Gastrocnemius medialis (tissue), 4 donors: ENCODE results near the gene RNASEH2A. TPM values are rescaled to one million over a fixed set of nuclear protein-coding genes. Genes with fewer than 3 reads are reported as not detected.

Experiments used
- ATAC-seq, 2 donors: fragments of 150-250 bp; one replicate each; pipeline ENCODE4 v1.9.1; 2016
- DNase-seq, 2 donors: peaks; one replicate each; pipeline ENCODE4 v3.0.0-alpha.2; 2019
- H3K27ac ChIP-seq, 4 donors: fragments of 200-600 bp; sonication (generic); 1 replicate in 1 of 4; 2 replicates in 3 of 4; pipeline ENCODE4 v1.5.1; 2016 to 2018; ENCODE audit warnings: mild to moderate bottlenecking in 2 of 4, moderate library complexity in 1 of 4
- H3K27me3 ChIP-seq, 3 donors: fragments of 200-600 bp; sonication (generic) in 2 of 3; 1 replicate in 1 of 3; 2 replicates in 2 of 3; pipeline versions ENCODE4 v1.5.1 to v1.6.0; 2016 to 2019; ENCODE audit warnings: mild to moderate bottlenecking in 1 of 3, moderate library complexity in 1 of 3
- H3K36me3 ChIP-seq, 2 donors: fragments of 200-600 bp; sonication (generic) in 1 of 2; one replicate each; pipeline ENCODE4 v1.5.1; 2017 to 2018
- H3K4me1 ChIP-seq, 2 donors: fragments of 200-600 bp; sonication (generic) in 1 of 2; one replicate each; pipeline ENCODE4 v1.5.1; 2016 to 2017; ENCODE audit warnings: mild to moderate bottlenecking in 2 of 2
- H3K4me3 ChIP-seq, 4 donors: fragments of 200-600 bp; sonication (generic) in 3 of 4; 1 replicate in 1 of 4; 2 replicates in 3 of 4; pipeline ENCODE4 v1.5.1; 2016 to 2019; ENCODE audit warnings: mild to moderate bottlenecking in 2 of 4
- H3K9me3 ChIP-seq, 3 donors: fragments of 200-600 bp; sonication (generic) in 2 of 3; 1 replicate in 1 of 3; 2 replicates in 2 of 3; pipeline ENCODE4 v1.5.1; 2016 to 2019
- POLR2A ChIP-seq, 2 donors: fragments of 450-650 bp; IDR thresholded peaks; one replicate each; pipeline ENCODE4 v1.6.1; 2017; ENCODE audit warnings: antibody characterized with exemption in 2 of 2, mild to moderate bottlenecking in 2 of 2, moderate library complexity in 2 of 2
- in situ Hi-C, 4 donors: fragments of 200-750 bp; cut with MboI; loops; one replicate each; pipeline versions ENCODE4 v1.15.0 to v1.8.0; 2017; ENCODE audit warnings: low sequenced_read_pairs in 4 of 4
- intact Hi-C: fragments of 100-400 bp; cut with DNase I; formaldehyde crosslinking; loops from one replicate; pipeline ENCODE4 v1.15.1; 2023; ENCODE audit warnings: low total_unique reads
- total RNA-seq, 4 donors: library from RNA; depleted of rRNA; stranded (reverse); fragments of >200 nt; gene quantifications; one replicate each; pipeline versions ENCODE4 v1.1.0 to v1.2.3, GENCODE V29; 2016
- TF ChIP-seq, protein P1 (sequence below), 5 experiments: fragments of 450-650 bp in 3 of 5; fragments of 200-600 bp in 2 of 5; sonication (generic) in 2 of 5; IDR thresholded peaks in 4 of 5; conservative IDR thresholded peaks in 1 of 5; 1 replicate in 4 of 5; 2 replicates in 1 of 5; pipeline ENCODE4 v1.5.1; 2016 to 2019; ENCODE audit warnings: antibody characterized with exemption in 5 of 5, mild to moderate bottlenecking in 3 of 5, moderate library complexity in 3 of 5

Gene RNASEH2A
- total RNA-seq, 4 donors from 2014 or later: 1.0 to 3.9 (median 2.4) TPM

DNA sequence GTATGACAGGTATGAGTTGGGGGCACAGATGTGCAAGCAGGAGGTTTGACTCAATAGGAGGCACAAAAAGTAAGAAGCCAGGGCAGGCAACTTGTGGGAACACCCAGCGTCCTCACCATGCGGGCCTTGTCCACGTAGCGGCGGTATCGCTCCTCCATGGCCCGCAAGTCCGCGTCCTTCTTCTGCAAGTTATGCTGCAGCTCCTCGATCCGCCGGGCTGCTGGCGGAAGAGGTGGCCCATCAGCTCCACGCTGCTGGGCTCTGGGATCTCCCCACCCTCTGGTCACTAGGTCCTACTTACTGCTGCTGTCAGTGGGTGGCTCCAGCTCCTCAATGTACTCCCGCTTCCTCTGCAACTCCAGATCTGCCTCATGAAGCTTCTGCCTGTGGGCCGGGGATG lies 41.7 kb upstream of the RNASEH2A start:
- Histone ChIP-seq H3K27me3 (no peaks in the 10 kb centered on the region), H3K4me1 (peaks cover 0 to 4% of the 10 kb centered on the region in 2 donors), H3K27ac (no peak overlapping the region), H3K9me3 (no peaks in the 10 kb centered on the region), H3K36me3 (no peaks in the 10 kb centered on the region), H3K4me3 (no peak overlapping the region)
- TF ChIP-seq POLR2A (IDR thresholded peaks at IDR 0.05): no peak
- TF ChIP-seq, protein P1, sequence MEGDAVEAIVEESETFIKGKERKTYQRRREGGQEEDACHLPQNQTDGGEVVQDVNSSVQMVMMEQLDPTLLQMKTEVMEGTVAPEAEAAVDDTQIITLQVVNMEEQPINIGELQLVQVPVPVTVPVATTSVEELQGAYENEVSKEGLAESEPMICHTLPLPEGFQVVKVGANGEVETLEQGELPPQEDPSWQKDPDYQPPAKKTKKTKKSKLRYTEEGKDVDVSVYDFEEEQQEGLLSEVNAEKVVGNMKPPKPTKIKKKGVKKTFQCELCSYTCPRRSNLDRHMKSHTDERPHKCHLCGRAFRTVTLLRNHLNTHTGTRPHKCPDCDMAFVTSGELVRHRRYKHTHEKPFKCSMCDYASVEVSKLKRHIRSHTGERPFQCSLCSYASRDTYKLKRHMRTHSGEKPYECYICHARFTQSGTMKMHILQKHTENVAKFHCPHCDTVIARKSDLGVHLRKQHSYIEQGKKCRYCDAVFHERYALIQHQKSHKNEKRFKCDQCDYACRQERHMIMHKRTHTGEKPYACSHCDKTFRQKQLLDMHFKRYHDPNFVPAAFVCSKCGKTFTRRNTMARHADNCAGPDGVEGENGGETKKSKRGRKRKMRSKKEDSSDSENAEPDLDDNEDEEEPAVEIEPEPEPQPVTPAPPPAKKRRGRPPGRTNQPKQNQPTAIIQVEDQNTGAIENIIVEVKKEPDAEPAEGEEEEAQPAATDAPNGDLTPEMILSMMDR (IDR thresholded peaks at IDR 0.05 in 4 of 5, conservative IDR thresholded peaks at IDR 0.05 in 1 of 5): no peak
- no peak for ATAC-seq
- in situ Hi-C loops: loop anchor here (5.0 to 10.0 kb wide), 3 partner anchors 33 to 83 kb away; no protein-coding TSS in a partner anchor
- intact Hi-C loops: no loop called here
- no peak for DNase-seq

DNA sequence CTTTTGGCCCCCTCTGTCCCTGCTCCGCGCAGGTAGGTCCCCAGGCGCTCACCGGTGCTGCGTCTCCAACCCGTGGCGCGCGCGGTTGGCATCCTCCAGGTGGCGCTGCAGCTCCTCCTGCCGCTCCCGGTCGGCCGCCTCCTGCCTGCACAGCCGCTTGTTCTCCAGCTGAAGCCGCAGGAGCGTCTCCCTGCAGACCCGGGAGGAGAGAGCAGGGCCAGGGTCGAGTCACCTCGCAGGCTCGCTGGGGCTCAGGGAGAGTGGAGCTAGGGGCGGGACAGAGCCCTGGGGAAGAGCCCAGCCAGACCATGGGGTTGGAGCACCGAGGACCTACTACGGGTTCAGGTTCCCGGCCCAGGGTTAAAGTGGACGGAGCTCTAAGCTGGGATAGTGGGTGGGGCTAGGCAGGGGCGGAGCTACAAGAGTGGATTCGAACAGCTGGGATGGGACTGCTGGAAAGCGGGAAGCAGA lies 40.3 kb upstream of the RNASEH2A start:
- no peaks in the 10 kb centered on the region for H3K27me3 ChIP-seq
- no peaks in the 10 kb centered on the region for H3K9me3 ChIP-seq
- DNase-seq (peak; percentile 50 to 62), ATAC-seq (peak; percentile 85 to 88)
- H3K36me3 ChIP-seq: no peaks in the 10 kb centered on the region
- intact Hi-C loops (loop anchor here (1.0 kb wide), 3 partner anchors 9 to 81 kb away; partner anchors contain the start of gene HOOK2), in situ Hi-C loops (loop anchor here in 3 of 4 donors (5.0 to 10.0 kb wide), 2 partner anchors 79 to 81 kb away; no protein-coding TSS in a partner anchor)
- TF ChIP-seq, protein P1 (IDR thresholded peaks at IDR 0.05 in 4 of 5, conservative IDR thresholded peaks at IDR 0.05 in 1 of 5): peak; percentile 71 to 99 (median 95)
- TF ChIP-seq POLR2A (IDR thresholded peaks at IDR 0.05): peak; percentile 20 to 56
- peak overlapping the region; percentile 46 to 59 (median 56) for H3K4me3 ChIP-seq
- peaks cover 1 to 8% of the 10 kb centered on the region in 2 donors for H3K4me1 ChIP-seq
- H3K27ac ChIP-seq: peak overlapping the region; percentile 60 to 76 (median 67)

DNA sequence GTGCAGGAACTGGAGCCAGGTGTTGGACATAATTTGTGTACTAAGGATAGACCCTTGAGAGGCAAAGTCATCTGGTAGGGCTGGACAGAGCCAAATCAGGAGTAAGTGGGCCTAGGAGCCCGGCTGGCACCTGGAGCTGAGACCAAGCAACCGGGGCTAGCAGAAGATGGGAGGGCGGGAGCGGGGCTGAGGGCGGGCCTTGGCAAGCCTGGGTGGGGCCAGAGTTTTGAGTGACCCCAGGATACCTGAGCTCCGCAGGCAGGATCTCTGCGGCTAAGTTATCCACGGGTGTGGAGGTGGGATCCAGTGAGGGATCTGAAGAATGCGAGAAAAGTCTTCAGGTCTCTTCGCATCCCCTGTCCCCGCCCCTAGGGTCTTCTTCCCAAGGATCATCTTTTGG lies 39.2 kb upstream of the RNASEH2A start:
- intact Hi-C loops (no loop called here), in situ Hi-C loops (loop anchor here in 3 of 4 donors (5.0 to 10.0 kb wide), 2 partner anchors 78 to 80 kb away; no protein-coding TSS in a partner anchor)
- no peak overlapping the region for H3K4me3 ChIP-seq
- no peaks in the 10 kb centered on the region for H3K36me3 ChIP-seq
- H3K4me1 ChIP-seq: peaks cover 12 to 18% of the 10 kb centered on the region in 2 donors
- no peak for TF ChIP-seq POLR2A (IDR thresholded peaks at IDR 0.05)
- TF ChIP-seq, protein P1 (IDR thresholded peaks at IDR 0.05 in 4 of 5, conservative IDR thresholded peaks at IDR 0.05 in 1 of 5): no peak
- no peaks in the 10 kb centered on the region for H3K9me3 ChIP-seq
- H3K27me3 ChIP-seq: no peaks in the 10 kb centered on the region
- ATAC-seq: no peak
- no peak overlapping the region for H3K27ac ChIP-seq
- DNase-seq: no peak

DNA sequence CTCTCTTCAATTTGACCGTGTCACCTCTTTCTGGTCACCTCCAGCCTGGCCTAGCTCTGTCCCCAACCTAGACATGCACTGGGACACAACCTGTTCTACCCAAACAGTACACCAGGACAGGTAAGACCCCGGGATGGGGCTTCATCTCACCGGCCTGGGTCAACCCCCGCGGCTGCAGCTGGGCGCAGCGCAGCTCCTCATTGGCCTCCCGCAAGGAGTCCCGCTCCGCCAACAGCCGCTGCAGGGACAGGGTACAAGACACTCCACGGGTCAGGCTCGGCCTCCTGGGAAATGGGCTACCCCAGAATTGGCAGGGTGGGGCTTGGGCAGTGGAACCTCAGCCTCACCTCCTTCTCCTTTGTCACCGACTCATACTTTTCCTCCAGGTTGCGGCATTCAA lies 38.7 kb upstream of the RNASEH2A start:
- TF ChIP-seq, protein P1 (IDR thresholded peaks at IDR 0.05 in 4 of 5, conservative IDR thresholded peaks at IDR 0.05 in 1 of 5): no peak
- Histone ChIP-seq H3K9me3 (no peaks in the 10 kb centered on the region), H3K27me3 (no peaks in the 10 kb centered on the region), H3K4me3 (no peak overlapping the region), H3K4me1 (peaks cover 17 to 23% of the 10 kb centered on the region in 2 donors), H3K36me3 (no peaks in the 10 kb centered on the region), H3K27ac (no peak overlapping the region)
- in situ Hi-C loops (loop anchor here in 3 of 4 donors (5.0 to 10.0 kb wide), 2 partner anchors 77 to 80 kb away; no protein-coding TSS in a partner anchor), intact Hi-C loops (no loop called here)
- DNase-seq: no peak
- ATAC-seq: no peak
